ENCODE results near the gene MYT1.

DNA sequence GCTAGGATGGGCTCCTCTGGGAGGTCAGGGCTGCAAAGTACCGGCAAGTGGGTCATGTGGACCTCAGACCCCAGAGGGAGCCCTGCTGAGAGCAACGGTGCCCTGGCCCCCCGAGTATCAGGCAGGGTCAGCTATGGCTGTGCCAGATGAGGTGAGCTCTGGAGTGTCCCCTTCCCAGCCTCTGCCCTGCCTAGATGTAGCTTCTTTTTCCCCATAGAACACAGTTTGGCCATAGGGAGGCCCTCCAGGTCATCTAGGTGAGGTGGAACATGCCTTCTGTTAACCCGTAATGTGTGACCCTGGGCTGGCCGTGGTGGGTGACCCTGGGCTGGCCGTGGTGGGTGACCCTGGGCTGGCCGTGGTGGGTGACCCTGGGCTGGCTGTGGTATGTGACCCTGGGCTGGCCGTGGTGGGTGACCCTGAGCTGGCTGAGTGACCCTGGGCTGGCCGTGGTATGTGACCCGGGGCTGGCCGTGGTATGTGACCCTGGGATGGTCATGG lies 70.1 kb downstream of the MYT1 start:
- no peak for TF ChIP-seq EZH2 (IDR thresholded peaks at IDR 0.05; ENCODE audit: borderline replicate concordance, low read length)
- TF ChIP-seq, protein P1, sequence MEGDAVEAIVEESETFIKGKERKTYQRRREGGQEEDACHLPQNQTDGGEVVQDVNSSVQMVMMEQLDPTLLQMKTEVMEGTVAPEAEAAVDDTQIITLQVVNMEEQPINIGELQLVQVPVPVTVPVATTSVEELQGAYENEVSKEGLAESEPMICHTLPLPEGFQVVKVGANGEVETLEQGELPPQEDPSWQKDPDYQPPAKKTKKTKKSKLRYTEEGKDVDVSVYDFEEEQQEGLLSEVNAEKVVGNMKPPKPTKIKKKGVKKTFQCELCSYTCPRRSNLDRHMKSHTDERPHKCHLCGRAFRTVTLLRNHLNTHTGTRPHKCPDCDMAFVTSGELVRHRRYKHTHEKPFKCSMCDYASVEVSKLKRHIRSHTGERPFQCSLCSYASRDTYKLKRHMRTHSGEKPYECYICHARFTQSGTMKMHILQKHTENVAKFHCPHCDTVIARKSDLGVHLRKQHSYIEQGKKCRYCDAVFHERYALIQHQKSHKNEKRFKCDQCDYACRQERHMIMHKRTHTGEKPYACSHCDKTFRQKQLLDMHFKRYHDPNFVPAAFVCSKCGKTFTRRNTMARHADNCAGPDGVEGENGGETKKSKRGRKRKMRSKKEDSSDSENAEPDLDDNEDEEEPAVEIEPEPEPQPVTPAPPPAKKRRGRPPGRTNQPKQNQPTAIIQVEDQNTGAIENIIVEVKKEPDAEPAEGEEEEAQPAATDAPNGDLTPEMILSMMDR (conservative IDR thresholded peaks at IDR 0.05 in 1 of 2, IDR thresholded peaks at IDR 0.05 in 1 of 2; ENCODE audit: extremely low read depth in 1 of 2, insufficient read depth in 1 of 2, low read depth in 1 of 2, low read length in 2 of 2) = no peak
